ENCODE results near the gene MRPS34. TPM values are rescaled to one million over a fixed set of nuclear protein-coding genes. Genes with fewer than 3 reads are reported as not detected.

Gene MRPS34
- polyA plus RNA-seq, 1 experiment, result 55.8 TPM

GRCh38 chr16:1770328-1771187 is 2.4 kb downstream of the MRPS34 start:
- CTCF ChIA-PET, result no interaction called here
- POLR2A ChIA-PET, result interaction anchor here (0.6 to 2.1 kb wide), 3 partner anchors 12 to 93 kb away, joined by 3 to 12 read pairs (median 3); partner anchors contain the start of genes FAHD1, HAGH, JPT2 and NUBP2
- Histone ChIP-seq H3K27ac (ENCODE audit: low read depth, low read length) (peak overlapping the region; percentile 47), H3K9me3 (ENCODE audit: control insufficient read depth, insufficient read depth, low read length) (peaks cover 6% of the 10 kb centered on the region; the same call in 1 of the 2 replicates), H3K4me3 (ENCODE audit: low read depth, low read length) (peak overlapping the region; percentile 77), H3K27me3 (ENCODE audit: control insufficient read depth, insufficient read depth, low read length) (no peaks in the 10 kb centered on the region)
- DNase-seq (ENCODE audit: low read depth, low spot score), result no peak
- TF ChIP-seq CTCF (IDR thresholded peaks at IDR 0.05; ENCODE audit: low read depth, low read length), result no peak

GRCh38 chr16:1769402-1770300 is 3.3 kb downstream of the MRPS34 start:
- H3K27me3 ChIP-seq (ENCODE audit: control insufficient read depth, insufficient read depth, low read length), result no peaks in the 10 kb centered on the region
- no peak for TF ChIP-seq CTCF (IDR thresholded peaks at IDR 0.05; ENCODE audit: low read depth, low read length)
- CTCF ChIA-PET, result no interaction called here
- H3K4me3 ChIP-seq (ENCODE audit: low read depth, low read length), result peak overlapping the region; percentile 77; the same call in 1 of the 2 replicates
- peaks cover 6% of the 10 kb centered on the region; the same call in 1 of the 2 replicates for H3K9me3 ChIP-seq (ENCODE audit: control insufficient read depth, insufficient read depth, low read length)
- POLR2A ChIA-PET, result interaction anchor here (0.6 to 2.1 kb wide), 2 partner anchors 13 to 40 kb away, joined by 5 to 12 read pairs; partner anchors contain the start of genes NUBP2 and SPSB3
- DNase-seq (ENCODE audit: low read depth, low spot score), result no peak
- peak overlapping the region; percentile 21 for H3K27ac ChIP-seq (ENCODE audit: low read depth, low read length)

GRCh38 chr16:1768767-1769401 is 4.0 kb downstream of the MRPS34 start:
- H3K4me3 ChIP-seq (ENCODE audit: low read depth, low read length), result no peak overlapping the region
- peaks cover 6% of the 10 kb centered on the region; the same call in 1 of the 2 replicates for H3K9me3 ChIP-seq (ENCODE audit: control insufficient read depth, insufficient read depth, low read length)
- no peak for TF ChIP-seq CTCF (IDR thresholded peaks at IDR 0.05; ENCODE audit: low read depth, low read length)
- H3K27ac ChIP-seq (ENCODE audit: low read depth, low read length), result peak overlapping the region; percentile 21
- no peaks in the 10 kb centered on the region for H3K27me3 ChIP-seq (ENCODE audit: control insufficient read depth, insufficient read depth, low read length)
- CTCF ChIA-PET, result no interaction called here
- POLR2A ChIA-PET, result interaction anchor here (0.6 kb wide), 1 partner anchor 39 kb away, joined by 5 read pairs; no protein-coding TSS in a partner anchor
- DNase-seq (ENCODE audit: low read depth, low spot score), result no peak

- Histone ChIP-seq H3K4me3 (ENCODE audit: low read depth, low read length) (no peak overlapping the region), H3K9me3 (ENCODE audit: control insufficient read depth, insufficient read depth, low read length) (peaks cover 6% of the 10 kb centered on the region; the same call in 1 of the 2 replicates), H3K27ac (ENCODE audit: low read depth, low read length) (no peak overlapping the region), H3K27me3 (ENCODE audit: control insufficient read depth, insufficient read depth, low read length) (no peaks in the 10 kb centered on the region)
- POLR2A ChIA-PET, result no interaction called here
- no peak for TF ChIP-seq CTCF (IDR thresholded peaks at IDR 0.05; ENCODE audit: low read depth, low read length)
- DNase-seq (ENCODE audit: low read depth, low spot score), result no peak
- CTCF ChIA-PET, result no interaction called here
These were observed 4.7 kb downstream of the MRPS34 start for GRCh38 chr16:1768061-1768766.
